GM19351 (cell line): ENCODE data around the gene DOCK7.
"Not testable (repeated sequence)": the region's sequence is repeated elsewhere in the genome, so short reads cannot be mapped to it uniquely, and the experiment has no call there.

Source experiments
- ATAC-seq: cut with Tn5 transposase; IDR thresholded peaks from one replicate; pipeline ENCODE4 v1.9.1; 2021; ENCODE audit warnings: mild to moderate bottlenecking, moderate library complexity; ENCODE audit not compliant: unreplicated experiment

DOCK7 gene

GRCh38 chr1:62544570-62544969 is 143.6 kb downstream of the DOCK7 start:
- no peak for ATAC-seq

- ATAC-seq, result no peak
Measured at GRCh38 chr1:62541048-62541447, 147.1 kb downstream of the DOCK7 start.

- ATAC-seq, result no peak
Measured at GRCh38 chr1:62539028-62539447, 149.1 kb downstream of the DOCK7 start.

- no peak for ATAC-seq
Measured at GRCh38 chr1:62536865-62537264, 151.3 kb downstream of the DOCK7 start.

GRCh38 chr1:62530516-62531154 is 157.6 kb downstream of the DOCK7 start:
- no peak for ATAC-seq

GRCh38 chr1:62529227-62529626 is 159.0 kb downstream of the DOCK7 start:
- no peak for ATAC-seq

- peak; percentile 90 for ATAC-seq
Measured at GRCh38 chr1:62528015-62528414, 160.2 kb downstream of the DOCK7 start.

GRCh38 chr1:62527346-62527745 is 160.8 kb downstream of the DOCK7 start:
- ATAC-seq, result not testable (repeated sequence)

GRCh38 chr1:62523860-62524259 is 164.3 kb downstream of the DOCK7 start:
- ATAC-seq, result no peak

GRCh38 chr1:62516600-62516999 is 171.6 kb downstream of the DOCK7 start:
- no peak for ATAC-seq

GRCh38 chr1:62514746-62515423 is 173.3 kb downstream of the DOCK7 start:
- ATAC-seq, result no peak

GRCh38 chr1:62513013-62513412 is 175.2 kb downstream of the DOCK7 start:
- no peak for ATAC-seq

- ATAC-seq, result no peak
Measured at GRCh38 chr1:62509028-62509427, 179.2 kb downstream of the DOCK7 start.

- ATAC-seq, result no peak
Measured at GRCh38 chr1:62508187-62508758, 179.9 kb downstream of the DOCK7 start.

GRCh38 chr1:62500210-62500609 is 188.0 kb downstream of the DOCK7 start:
- ATAC-seq, result no peak

GRCh38 chr1:62494137-62494536 is 194.0 kb downstream of the DOCK7 start:
- ATAC-seq, result no peak

- no peak for ATAC-seq
Measured at GRCh38 chr1:62493656-62494055, 194.5 kb downstream of the DOCK7 start.

GRCh38 chr1:62492521-62492920 is 195.7 kb downstream of the DOCK7 start:
- ATAC-seq, result no peak

- ATAC-seq, result no peak
Measured at GRCh38 chr1:62487956-62488355, 200.2 kb downstream of the DOCK7 start.

GRCh38 chr1:62484824-62485468 is 203.2 kb downstream of the DOCK7 start:
- ATAC-seq, result no peak

GRCh38 chr1:62481681-62482080 is 206.5 kb downstream of the DOCK7 start:
- no peak for ATAC-seq
